ENCODE data around the gene MCTP2. TPM values are rescaled to one million over a fixed set of nuclear protein-coding genes. Genes with fewer than 3 reads are reported as not detected.

Gene MCTP2
- total RNA-seq, 1 donor from 2014 or later = 54.2 TPM

DNA sequence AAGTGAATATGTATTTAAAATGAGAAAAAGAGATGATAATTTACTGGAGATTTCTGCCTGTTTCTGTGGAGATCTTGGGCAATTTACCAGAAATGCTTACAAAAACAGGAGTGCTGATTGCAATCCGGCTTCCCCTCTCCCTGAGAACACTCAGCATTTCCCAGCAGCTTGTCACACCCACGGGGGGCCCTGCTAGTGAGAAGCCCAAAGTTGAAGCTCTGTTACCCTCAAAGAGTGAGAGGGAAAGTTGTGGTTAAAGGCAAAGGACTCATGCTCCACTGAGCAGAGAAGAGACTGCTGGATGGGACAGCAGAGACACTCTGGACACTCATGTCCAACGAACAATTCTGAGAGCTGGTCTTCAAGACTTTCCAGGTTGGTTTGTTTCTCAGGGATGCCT lies 2.9 kb downstream of the MCTP2 start:
- no peak for DNase-seq
- intact Hi-C loops (cut with micrococcal nuclease) = loop anchor here (1.0 kb wide), 1 partner anchor 8 kb away; no protein-coding TSS in a partner anchor
- Mint-ChIP-seq H3K36me3 (ENCODE audit: low read depth) (peaks cover 19% of the 10 kb centered on the region), H3K27me3 (no peaks in the 10 kb centered on the region), H3K27ac (peak overlapping the region; percentile 71), H3K4me3 (no peak overlapping the region), H3K9me3 (no peaks in the 10 kb centered on the region), H3K4me1 (peaks cover 90% of the 10 kb centered on the region)
- no peak for ATAC-seq (ENCODE audit: low read depth)
- TF ChIP-seq, protein P1, sequence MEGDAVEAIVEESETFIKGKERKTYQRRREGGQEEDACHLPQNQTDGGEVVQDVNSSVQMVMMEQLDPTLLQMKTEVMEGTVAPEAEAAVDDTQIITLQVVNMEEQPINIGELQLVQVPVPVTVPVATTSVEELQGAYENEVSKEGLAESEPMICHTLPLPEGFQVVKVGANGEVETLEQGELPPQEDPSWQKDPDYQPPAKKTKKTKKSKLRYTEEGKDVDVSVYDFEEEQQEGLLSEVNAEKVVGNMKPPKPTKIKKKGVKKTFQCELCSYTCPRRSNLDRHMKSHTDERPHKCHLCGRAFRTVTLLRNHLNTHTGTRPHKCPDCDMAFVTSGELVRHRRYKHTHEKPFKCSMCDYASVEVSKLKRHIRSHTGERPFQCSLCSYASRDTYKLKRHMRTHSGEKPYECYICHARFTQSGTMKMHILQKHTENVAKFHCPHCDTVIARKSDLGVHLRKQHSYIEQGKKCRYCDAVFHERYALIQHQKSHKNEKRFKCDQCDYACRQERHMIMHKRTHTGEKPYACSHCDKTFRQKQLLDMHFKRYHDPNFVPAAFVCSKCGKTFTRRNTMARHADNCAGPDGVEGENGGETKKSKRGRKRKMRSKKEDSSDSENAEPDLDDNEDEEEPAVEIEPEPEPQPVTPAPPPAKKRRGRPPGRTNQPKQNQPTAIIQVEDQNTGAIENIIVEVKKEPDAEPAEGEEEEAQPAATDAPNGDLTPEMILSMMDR (IDR thresholded peaks at IDR 0.05) = no peak
- ChIA-PET POLR2A (interaction anchor here (0.8 to 1.1 kb wide), 3 partner anchors 20 to 72 kb away, joined by 3 to 4 read pairs (median 4); no protein-coding TSS in a partner anchor), CTCF (interaction anchor here (0.8 to 1.6 kb wide), 2 partner anchors 35 to 90 kb away, joined by 3 to 4 read pairs; no protein-coding TSS in a partner anchor)

DNA sequence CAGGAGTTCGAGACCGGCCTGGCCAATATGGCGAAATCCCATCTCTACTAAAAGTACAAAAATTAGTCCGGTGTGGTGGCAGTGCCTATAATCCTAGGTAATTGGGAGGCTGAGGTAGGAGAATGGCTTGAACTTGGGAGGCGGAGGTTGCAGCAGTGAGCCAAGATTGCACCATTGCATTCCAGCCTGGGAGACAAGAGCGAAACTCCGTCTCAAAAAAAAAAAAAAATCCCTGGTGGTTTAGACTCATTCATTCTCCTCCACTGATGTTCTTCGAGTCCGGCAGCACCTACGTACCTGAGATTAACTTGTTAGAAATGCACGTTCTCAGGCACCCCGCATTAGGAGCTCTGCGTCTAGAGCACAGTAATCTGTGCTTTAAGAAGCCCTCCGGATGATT lies 3.7 kb downstream of the MCTP2 start:
- DNase-seq (no peak), ATAC-seq (ENCODE audit: low read depth) (no peak)
- CTCF ChIA-PET = interaction anchor here (0.6 to 1.6 kb wide), 4 partner anchors 11 to 89 kb away, joined by 3 to 4 read pairs (median 3); no protein-coding TSS in a partner anchor
- H3K27me3 Mint-ChIP-seq = no peaks in the 10 kb centered on the region
- H3K36me3 Mint-ChIP-seq (ENCODE audit: low read depth) = peaks cover 19% of the 10 kb centered on the region
- TF ChIP-seq, protein P1 (IDR thresholded peaks at IDR 0.05) = no peak
- POLR2A ChIA-PET = interaction anchor here (0.8 to 1.3 kb wide), 3 partner anchors 19 to 53 kb away, joined by 4 to 10 read pairs (median 4); no protein-coding TSS in a partner anchor
- peak overlapping the region; percentile 41 for H3K4me3 Mint-ChIP-seq
- peak overlapping the region; percentile 77 for H3K27ac Mint-ChIP-seq
- no peaks in the 10 kb centered on the region for H3K9me3 Mint-ChIP-seq
- intact Hi-C loops (cut with micrococcal nuclease) = no loop called here
- H3K4me1 Mint-ChIP-seq = peaks cover 90% of the 10 kb centered on the region

DNA sequence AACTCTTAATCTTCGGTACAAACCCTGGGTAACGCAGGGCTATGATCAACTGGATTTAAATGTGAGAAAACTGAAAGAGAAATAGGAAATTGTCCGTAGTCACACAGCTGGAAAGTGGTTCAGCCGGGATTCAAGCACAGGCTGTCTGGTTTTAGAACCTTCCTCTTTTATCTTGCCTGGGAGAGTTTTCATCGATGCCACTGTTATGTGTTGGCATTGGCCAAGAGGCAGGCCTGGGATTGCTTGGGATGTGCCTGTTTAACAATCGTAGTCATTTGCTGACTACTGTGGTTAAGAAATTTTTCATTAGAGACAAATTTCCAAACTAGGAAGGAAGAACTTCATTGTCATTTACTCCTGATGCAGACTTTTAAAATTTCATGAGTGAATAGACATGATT lies 4.3 kb downstream of the MCTP2 start:
- Mint-ChIP-seq H3K27me3 (no peaks in the 10 kb centered on the region), H3K36me3 (ENCODE audit: low read depth) (peaks cover 17% of the 10 kb centered on the region), H3K9me3 (no peaks in the 10 kb centered on the region), H3K4me1 (peaks cover 90% of the 10 kb centered on the region), H3K4me3 (no peak overlapping the region), H3K27ac (peak overlapping the region; percentile 59)
- TF ChIP-seq, protein P1 (IDR thresholded peaks at IDR 0.05) = no peak
- CTCF ChIA-PET = interaction anchor here (0.6 to 1.6 kb wide), 3 partner anchors 11 to 89 kb away, joined by 3 to 4 read pairs (median 3); no protein-coding TSS in a partner anchor
- POLR2A ChIA-PET = interaction anchor here (0.9 to 1.3 kb wide), 3 partner anchors 26 to 70 kb away, joined by 3 to 10 read pairs (median 4); no protein-coding TSS in a partner anchor
- intact Hi-C loops (cut with micrococcal nuclease) = no loop called here
- ATAC-seq (ENCODE audit: low read depth) (no peak), DNase-seq (no peak)

DNA sequence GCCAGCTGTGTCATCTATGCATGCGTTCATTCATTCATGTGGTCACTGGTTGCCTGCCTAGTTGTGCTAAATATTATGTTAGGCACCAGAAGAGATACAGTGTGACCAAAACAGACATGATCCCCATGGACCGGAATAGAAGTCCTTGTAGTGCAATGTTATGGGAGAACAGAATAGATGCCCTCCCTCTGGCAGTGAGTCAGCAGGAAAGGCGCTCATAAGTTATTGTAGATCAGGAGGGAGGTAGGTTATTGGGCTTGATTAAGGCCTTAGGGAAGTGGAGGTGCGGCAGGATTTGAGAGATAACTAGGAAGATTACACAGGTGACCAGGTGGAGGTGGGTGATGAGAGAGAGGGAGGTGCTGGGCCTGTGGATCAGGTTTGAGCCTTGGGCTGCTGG lies 5.2 kb downstream of the MCTP2 start:
- ATAC-seq (ENCODE audit: low read depth) = no peak
- Mint-ChIP-seq H3K27ac (peak overlapping the region; percentile 84), H3K4me3 (no peak overlapping the region), H3K36me3 (ENCODE audit: low read depth) (peaks cover 12% of the 10 kb centered on the region), H3K27me3 (no peaks in the 10 kb centered on the region), H3K4me1 (peaks cover 89% of the 10 kb centered on the region), H3K9me3 (no peaks in the 10 kb centered on the region)
- DNase-seq = no peak
- intact Hi-C loops (cut with micrococcal nuclease) = no loop called here
- TF ChIP-seq, protein P1 (IDR thresholded peaks at IDR 0.05) = no peak
- CTCF ChIA-PET = no interaction called here
- POLR2A ChIA-PET = interaction anchor here (0.9 to 1.3 kb wide), 2 partner anchors 51 to 69 kb away, joined by 3 to 4 read pairs; no protein-coding TSS in a partner anchor

DNA sequence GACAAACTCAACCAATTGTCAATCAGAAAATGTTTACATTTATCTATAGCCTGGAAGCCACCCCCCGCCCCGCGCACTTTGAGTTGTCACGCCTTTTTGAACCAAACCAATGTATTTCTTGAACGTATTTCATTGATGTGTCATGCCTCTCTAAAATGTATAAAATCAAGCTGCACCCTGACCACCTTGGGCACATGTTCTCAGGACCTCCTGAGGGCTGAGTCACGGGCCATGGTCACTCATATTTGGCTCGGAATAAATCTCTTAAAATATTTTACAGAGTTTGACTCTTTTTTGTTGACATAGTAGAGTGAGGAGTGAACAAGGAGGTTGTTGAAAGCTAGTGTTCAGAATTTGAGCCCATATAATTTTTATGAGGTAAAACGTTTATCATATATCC lies 6.5 kb downstream of the MCTP2 start:
- Mint-ChIP-seq H3K27me3 (no peaks in the 10 kb centered on the region), H3K9me3 (no peaks in the 10 kb centered on the region), H3K36me3 (ENCODE audit: low read depth) (peaks cover 3% of the 10 kb centered on the region), H3K4me1 (peaks cover 87% of the 10 kb centered on the region), H3K4me3 (no peak overlapping the region), H3K27ac (peak overlapping the region; percentile 84)
- TF ChIP-seq, protein P1 (IDR thresholded peaks at IDR 0.05) = no peak
- CTCF ChIA-PET = interaction anchor here (0.7 to 1.3 kb wide), 5 partner anchors 8 to 86 kb away, joined by 3 to 14 read pairs (median 3); no protein-coding TSS in a partner anchor
- DNase-seq = no peak
- POLR2A ChIA-PET = interaction anchor here (0.9 to 1.8 kb wide), 9 partner anchors 8 to 86 kb away, joined by 3 to 12 read pairs (median 5); no protein-coding TSS in a partner anchor
- no peak for ATAC-seq (ENCODE audit: low read depth)
- intact Hi-C loops (cut with micrococcal nuclease) = loop anchor here (1.0 kb wide), 3 partner anchors 8 to 20 kb away; no protein-coding TSS in a partner anchor

Measured in activated B cell treated with CpG ODN at 0.5 μM for 24 hours (primary cell).